Fibroblast of skin of left biceps (primary cell): ENCODE measurements around the gene RIPK1.
A peak's percentile ranks its signal among the peaks of the same experiment; 100 is the strongest.
"Not testable (repeated sequence)": the region's sequence is repeated elsewhere in the genome, so short reads cannot be mapped to it uniquely, and the experiment has no call there.

ENCODE experiments used
- DNase-seq, 2 experiments: peaks; one replicate each; pipeline ENCODE4 v3.0.0-alpha.2; 2013; ENCODE audit warnings: low read depth in 2 of 2

RIPK1 gene

DNA sequence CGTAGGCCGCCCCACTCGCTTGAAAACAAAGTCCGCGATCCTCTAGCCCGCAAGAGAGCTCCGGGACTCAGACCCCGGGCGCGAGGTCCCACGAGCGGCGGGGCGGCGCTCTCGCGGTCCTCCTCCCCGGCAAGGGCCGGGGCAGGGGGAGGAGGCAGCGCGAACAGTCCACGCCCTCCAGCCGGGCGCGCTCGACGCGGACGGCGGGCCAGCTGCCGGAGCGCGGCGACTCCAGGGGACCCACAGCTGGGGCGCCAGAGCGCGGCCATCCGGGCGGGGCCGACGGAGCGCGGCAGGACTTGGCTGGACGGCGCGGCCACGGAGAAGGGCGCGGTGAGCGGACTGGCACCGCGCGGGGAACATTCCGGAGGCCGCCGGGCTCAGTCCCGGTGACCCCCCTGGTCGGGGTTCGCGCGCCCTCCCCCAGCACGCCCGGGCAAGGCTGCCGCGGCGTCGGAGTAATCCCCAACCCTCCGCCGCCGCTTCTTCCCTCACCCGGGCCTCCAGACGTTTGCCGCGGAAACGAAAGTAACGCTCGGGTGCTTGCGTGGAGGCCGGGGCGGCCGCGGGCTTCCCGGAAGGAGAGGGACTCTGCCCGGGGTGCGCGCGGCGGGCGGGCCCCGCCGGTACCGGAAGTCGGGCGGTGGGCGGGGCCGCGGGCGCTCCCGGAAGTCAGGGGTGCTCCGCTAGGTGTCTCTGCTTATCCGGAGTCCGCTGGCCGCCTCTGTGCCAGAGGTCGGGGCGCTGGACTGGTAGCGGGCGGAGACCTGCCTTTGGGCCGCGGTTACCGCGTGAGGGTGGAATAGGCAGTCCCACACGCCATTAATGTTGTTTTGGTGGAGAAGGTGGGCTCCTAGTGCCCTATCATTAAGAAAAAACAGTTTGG is at the start of gene RIPK1:
Gene RIPK1 (plus strand): TSS at position 166 of the 886 bp plus-strand sequence. CDS start 8,330 bp downstream, outside the sequence.
- DNase-seq, result peak; percentile 65 to 69

DNA sequence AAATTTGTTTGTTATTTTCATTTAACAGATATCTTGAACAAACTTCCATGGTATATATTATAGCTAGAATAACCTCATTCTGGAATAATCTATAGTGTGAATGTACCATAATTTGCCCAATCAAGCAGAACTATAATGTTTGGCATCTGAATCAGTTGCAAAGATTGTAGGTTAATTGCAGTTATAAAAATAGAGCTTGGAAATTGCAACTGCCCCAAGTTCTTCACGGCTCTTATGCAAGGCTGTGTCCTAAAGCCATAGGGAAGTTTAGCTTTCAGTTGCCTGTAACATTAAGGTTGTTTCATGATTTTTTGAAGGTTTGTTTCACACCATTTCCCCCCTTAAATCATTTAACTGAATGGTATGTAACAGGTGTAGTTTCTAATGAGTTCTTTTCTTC is 49.2 kb upstream of the RIPK1 start:
- no peak for DNase-seq

DNA sequence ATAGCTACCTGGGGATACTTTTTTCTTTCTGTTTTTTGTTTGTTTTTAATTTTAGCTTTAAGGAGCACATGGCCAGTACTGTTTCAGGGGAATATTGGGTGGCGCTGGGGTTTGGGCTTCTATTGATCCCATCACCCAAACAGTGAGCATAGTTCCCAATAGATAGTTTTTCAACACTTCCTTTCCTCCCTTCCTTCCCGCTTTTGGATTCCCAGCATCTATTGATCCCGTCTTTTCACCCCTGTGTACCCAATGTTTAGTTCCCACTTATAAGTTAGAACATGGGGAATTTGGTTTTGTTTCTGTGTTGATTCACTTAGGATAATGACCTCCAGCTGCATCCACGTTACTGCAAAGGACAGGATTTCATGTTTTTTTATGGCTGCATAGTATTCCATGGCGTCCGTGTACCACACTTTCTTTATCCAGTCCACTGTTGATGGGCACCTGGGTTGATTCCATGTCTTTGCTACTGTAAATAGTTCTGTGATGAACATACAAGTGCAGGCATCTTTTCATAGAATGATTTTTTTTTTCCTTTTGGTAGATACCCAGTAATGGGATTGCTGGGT is 48.5 kb upstream of the RIPK1 start:
- DNase-seq, result no peak

- not testable (repeated sequence) for DNase-seq
These were observed 47.2 kb upstream of the RIPK1 start for GRCh38 chr6:3020976-3021598.

GRCh38 chr6:3022765-3023662 is 45.3 kb upstream of the RIPK1 start:
- no peak for DNase-seq

- peak; percentile 70 to 71 for DNase-seq
These were observed 44.4 kb upstream of the RIPK1 start for GRCh38 chr6:3023663-3024483.

DNA sequence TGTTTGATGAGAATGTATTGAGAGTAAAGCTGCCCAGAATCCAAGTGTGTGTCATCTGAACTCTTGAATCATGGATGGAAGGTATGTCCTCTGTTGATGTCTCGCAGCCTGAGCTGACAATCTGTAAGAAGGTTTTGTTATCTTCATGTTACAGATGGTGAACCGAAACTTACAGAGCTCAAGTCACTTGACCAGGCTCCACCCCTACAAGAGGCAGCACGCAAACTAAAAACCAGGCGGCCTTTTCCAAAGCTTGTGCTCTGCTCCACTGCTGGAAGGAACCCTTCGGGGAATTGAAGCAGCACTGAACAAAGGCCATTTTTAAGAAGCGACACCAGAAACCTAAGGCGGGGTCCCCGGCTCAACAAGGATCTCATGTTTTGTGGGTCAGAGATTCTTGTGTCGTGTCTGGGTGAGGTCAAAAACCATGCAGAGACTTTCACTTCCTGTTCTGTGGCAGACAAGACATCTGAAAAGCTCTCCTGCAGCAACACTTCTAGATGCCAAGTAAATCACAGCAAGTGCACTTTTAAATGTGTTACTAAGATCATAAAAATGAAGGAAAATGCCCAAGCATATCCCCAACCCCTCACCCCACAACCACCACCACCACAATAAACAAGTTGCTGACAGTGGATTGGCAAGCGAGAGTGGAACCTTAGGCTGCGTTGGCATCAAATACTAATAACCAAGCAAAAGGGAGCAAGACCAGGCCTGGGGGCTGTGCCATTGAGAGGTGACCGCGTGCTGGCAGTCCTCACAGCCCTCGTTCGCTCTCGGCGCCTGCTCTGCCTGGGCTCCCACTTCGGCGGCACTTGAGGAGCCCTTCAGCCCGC is 41.3 kb upstream of the RIPK1 start:
- DNase-seq, result no peak

GRCh38 chr6:3028156-3028555 is 40.1 kb upstream of the RIPK1 start:
- DNase-seq, result not testable (repeated sequence)

DNA sequence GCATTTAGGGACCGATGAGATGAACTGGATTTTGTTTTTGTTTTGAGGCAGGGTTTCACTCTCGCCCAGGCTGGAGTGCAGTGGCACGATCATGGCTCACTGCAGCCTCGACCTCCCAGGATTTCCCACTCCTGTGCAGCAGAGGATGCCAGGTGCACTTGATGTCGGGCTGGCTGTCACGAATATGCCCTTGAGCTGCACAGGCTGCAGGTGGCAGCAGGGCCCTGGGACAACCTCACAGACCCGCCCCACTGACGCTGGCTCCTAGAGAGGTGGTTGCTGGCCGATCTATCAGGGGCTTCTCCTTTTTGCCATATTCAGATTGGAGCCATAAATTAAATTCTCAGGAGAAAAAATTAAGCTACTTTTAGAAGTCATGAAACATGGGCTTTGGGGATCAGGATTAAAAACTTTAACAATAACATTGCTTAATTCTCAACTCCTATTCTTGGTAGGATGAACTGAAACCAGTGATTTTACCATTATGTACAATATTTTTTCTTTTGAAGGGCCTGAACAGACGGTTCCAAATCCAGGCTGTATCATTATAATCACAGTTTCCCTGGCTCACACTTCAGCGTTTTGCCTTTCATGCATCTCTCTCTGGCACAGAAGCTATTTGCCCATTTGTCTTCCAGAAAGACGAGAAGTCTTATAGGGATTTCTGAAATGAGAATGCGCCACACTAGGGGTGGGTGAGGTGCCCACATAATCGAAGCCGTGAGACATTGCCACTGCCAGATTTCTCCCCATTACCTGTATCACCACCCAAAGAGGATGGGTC is 36.2 kb upstream of the RIPK1 start:
- no peak for DNase-seq

DNA sequence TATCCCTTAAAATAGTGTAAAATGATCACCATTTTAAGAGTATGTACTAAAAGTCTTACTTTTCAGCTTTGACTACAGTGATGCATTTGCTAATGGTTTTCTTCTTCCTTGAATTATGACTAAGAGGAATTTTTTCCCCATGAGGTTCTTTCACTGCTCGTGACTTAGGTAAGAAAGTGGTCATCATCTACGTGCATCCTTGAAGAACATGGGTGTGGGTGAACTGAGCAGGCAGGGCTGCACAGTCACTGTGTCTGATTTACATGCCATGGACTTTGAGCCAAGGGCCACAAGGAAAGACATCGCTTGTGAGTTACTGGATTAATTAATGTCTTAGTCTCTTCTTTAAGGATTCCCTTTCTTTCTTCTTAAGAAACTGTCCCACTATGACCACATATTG is 35.3 kb upstream of the RIPK1 start:
- DNase-seq, result no peak

DNA sequence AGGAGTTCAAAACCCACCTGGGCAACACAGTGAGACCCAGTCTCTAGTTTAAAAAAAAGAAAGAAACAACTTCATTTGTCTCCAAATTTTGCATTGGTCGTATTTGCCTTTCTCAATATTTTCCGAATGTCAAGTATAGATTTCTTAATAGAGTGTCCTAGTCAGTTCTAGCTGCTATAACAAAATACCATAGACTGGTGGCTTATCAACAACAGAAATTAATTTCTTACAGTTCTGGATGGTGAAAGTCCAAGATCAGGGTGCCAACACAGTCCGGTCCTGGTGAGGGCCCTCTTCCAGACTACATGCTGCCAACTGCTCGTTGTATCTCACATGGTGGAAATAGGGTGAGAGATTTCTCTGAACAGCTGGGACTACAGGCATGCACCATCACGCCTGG is 34.6 kb upstream of the RIPK1 start:
- no peak for DNase-seq

- no peak for DNase-seq
These were observed 32.9 kb upstream of the RIPK1 start for GRCh38 chr6:3035397-3035796.

GRCh38 chr6:3036861-3037637 is 31.2 kb upstream of the RIPK1 start:
- no peak for DNase-seq

DNA sequence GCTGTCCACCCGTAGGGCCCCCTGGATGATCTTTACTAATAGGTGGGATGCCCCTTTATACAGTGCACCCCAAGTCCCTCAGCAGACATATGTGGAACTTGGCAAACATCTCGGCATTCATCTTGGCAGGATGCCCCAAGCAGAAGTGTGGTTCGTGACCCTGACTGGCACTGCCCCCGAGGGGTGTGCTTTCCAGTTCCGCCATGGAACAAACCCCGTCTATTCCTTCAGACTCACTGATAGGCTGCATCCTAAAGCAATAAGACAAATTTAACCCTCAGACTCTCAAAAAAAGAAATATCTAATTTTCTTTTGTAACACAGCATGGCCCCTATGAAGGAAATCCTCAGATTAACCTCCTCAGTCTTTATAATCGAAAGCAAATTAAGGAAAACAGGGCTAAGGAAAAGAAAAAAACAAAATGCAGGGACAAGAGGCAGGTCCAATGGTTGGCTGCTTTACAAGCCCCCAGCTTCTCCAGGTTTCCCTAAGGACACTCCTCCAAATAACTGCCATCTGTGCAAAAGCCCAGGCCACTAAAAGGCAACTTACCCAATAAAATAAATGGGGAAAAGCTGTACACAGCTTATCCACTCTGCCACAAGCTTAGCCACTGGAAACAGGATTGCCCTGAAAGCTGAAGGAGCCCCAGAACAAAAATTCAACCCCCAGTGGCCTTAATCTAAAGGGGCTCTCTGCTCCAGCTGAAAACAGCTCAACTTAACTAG is 30.5 kb upstream of the RIPK1 start:
- no peak for DNase-seq

DNA sequence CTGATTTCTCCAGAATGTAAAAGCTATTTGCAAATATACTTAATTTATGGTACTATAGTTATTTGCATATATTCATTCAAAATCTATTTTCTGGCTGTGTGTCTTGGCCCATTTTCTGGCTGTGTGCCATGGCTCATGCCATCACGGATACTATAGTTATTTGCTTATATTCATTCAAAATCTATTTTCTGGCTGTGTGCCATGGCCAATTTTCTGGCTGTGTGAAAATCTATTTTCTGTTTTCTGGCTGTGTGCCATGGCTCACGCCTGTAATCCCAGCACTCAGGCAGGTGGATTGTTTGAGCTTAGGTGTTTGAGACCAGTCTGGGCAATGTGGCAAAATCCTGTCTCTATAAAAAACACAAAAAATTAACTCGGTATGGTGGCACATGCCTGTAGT is 28.9 kb upstream of the RIPK1 start:
- DNase-seq, result no peak

DNA sequence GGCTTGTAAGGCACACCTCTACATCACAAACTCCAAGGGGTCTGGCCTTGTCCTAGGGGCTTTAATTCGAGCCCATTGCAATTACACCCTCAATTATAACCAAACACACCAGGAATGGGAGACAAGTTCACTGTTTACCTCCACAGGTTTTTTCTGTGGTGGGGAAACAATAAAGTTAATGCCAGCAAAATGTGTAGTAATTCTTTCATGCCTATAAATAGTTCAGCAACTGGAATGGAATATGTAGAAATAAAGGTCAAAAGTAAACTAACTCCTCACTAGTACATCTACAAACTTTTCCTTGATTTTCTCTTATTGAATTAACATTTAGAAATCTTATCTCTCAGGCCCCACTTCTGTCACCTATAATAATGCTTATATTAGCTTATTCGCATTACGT is 27.1 kb upstream of the RIPK1 start:
- no peak for DNase-seq

DNA sequence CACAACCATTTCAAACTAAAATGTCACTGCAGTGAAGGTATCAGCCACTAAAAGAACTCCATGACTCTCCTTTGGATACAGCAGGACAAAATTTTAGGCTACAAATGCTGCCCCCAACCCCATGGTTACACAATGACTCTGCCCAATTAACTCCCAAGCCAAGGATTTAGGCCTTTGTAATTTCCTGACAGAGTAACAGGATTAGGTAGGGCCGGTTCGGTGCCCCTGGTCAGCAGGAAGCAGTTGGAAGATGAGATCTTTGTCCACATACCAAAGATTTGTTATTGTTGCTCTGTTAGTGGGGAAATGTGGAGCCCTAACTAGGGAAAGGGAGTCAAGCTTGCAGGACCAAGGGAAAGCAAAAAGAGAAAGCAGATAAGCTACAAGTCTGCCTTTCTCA is 26.7 kb upstream of the RIPK1 start:
- no peak for DNase-seq

DNA sequence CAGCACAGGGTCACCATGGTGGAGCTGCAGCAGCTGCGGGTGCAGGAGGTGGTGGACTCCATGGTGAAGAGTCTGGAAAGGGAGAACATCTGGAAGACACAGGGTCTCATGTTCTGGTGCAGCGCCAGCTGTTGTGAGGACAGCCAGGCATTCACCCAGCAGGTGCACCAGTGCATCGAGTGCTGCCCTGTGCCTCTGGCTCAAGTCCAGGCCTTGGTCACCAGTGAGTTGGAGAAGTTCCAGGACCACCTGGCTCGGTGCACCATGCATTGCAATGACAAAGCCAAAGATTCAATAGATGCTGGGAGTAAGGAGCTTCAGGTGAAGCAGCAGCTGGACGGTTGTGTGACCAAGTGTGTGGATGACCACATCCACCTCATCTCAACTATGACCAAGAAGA is 22.9 kb upstream of the RIPK1 start:
- no peak for DNase-seq
